UCSD-AML1 (cell line): ENCODE results near the gene DNAJC7.
"Not testable (repeated sequence)": the region's sequence is repeated elsewhere in the genome, so short reads cannot be mapped to it uniquely, and the experiment has no call there.

Experiments
- DNase-seq: peaks from one replicate; lab custom pipeline; 2025; ENCODE audit not compliant: unreplicated experiment; lab: John Stamatoyannopoulos, UW

Gene DNAJC7

DNA sequence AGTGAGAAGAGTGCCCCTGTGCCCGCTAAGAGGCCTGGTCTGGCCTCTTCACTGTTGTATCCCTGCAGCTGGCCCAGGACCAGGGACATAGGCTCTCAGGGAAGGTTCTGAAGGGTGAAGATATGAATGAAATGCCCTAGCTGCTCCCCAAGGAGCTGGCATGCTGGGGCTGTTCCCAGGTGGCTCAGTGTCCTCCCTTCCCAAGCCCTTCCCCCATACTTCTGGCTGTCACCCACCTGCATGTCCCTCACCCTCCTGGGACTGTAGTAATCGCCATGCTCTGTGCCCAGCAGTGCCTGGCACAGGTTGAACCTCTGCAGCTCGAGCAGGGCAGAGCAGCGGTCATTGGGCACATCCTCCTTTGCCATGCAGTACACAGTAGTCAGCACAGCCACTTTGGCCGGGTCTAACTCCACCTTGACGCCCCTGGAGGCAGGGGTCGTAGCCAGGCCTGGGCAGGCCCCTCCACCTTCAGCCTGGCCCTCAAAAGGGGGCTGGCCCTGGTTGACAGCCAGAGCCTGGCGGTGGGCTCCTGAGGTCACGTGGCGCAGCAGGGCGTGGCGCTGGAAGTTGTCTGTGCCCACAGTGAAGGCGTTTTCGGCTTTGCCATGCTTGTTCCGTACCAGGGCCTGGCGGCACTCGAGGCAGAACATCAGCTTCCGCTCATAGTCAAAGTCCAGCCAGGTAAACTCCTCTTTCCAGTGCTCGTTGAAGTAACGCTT is 25.5 kb upstream of the DNAJC7 start:
- DNase-seq = no peak

DNA sequence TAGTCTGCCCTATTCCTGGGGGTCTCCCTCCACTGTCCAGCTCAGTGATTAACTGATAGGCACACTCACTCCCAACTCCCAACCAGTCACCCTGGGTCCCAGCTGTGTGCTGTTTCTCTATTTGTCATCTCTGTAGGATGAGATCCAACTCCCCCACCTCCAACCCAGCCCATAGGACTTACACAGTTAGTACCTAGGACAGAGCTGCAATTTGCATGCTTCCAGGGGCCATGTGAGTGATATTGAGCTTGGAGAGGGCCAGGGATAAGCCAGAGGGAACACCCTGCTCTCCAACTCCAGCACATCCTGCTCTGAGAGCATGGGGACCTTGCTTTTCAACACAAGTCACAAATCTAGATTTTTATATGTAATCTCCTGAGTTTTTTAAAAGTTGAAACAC is 24.4 kb upstream of the DNAJC7 start:
- no peak for DNase-seq

DNA sequence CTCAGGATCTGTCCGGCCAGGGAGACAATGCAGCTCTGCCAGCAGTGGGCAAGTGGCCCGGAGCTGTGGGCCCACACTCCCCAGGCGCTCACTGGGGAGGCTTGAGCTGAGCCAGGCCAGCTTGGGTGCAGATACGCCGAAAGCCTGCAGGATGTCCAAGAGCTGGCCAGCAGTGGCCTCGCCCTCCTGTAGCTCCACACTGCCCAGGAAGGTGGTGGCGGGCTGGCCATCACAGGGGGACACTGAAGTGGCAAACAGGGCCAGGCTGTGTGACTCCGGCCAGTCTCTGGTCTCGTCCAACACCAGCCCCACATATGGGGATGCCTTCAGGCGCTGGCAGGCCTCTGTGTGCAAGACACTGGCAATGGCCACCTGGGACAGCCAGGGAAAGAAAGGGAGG is 23.6 kb upstream of the DNAJC7 start:
- no peak for DNase-seq

DNA sequence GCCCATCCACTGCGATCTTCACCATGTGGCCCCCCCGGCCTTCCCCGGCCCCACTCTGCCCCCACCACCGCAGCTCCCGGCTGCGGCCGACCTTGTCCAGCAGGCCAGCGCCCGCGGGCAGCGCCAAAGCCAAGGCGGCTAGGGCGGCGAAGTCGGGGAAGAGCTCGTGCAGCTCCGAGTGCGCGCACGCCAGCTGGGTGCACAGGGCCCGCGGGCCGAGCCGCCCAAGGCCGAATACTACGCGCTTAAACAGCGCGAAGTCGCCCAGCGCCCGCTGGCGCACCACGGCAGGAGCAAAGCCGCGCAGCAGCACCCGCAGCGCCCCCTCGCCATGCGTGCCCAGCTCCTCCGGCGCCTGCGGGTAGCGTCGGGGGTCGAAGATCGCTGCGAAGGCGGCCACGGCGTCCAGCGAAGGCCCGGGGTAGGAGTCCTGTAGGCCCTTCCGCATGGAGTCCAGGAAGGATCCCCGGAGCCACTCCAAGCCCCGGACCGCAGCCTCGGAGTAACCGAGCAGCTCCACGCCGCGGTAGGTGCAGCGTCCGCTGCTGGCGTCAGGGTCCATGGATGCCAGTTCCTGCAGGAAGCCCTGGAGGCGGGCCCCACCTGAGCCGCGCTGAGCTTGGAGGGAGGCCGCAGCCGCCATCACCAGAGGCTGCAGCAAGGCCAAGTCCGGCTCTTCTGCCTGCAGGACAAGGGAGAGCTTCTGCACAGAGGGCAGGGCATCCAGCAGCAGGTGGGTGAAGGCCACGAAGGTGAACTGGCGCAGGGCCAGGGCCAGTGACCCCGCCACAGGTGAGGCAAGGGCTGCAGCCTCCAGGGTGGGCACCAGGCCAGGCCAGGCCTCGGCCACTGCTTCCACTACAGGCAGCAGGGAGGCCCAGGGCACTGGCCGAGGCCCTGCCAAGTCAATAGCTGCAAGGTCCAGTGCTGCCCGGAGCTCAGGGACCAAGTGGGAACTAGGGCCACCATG is 22.8 kb upstream of the DNAJC7 start:
- DNase-seq = no peak

DNA sequence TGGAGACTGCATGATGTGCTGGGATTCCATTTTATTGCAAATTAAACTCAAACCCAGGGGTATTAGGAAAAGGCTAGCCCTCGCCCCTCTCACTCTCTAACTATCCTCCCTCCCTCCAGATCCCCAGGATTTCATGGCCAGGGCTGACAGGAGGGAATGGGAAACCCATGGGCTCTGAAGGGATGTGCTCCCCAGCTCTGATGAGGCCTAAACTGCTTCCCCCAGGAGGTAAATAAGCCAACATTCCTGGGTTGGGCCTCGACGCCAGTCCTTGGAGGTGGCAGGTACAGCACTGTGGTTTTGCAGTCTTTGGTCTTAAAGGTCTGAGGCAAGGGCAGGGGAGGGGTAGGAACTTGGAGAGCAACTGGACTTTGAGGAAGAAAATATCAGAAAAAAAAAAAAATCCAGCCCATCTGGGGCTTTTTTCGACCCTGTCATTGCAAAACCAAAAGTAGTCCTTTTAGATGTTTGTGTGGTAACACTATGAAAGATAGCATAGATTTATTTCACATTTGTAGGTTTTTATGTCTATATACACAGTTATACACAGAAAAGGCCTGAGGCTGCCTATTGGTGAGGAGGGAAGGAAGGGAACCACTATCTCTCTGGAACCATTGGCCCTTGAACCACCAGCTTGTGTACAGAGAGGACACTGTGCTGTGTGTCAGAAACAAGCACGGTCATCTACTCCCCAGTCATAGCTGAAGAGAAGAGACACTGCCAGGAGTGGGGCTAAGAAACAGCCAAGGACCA is 21.2 kb upstream of the DNAJC7 start:
- DNase-seq = no peak

DNA sequence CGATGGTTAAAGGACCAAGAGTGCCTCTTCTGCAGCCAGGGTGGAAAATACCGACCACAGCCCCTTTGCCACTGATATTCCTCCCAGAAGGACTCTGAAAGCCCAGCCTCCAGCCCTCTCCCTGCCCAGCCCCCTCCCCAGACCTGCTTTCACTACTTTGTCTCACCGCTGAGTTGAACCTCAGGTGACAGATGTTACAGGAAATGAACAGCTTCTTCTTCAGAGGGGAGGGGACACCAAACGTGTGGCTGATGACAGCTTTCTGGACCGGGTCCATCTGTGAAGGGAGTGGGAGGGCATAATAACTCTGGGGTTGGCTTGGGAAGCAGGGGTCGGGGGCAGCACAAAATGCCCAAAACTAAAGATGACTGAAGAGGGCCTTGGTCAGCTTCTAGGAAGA is 16.8 kb upstream of the DNAJC7 start:
- DNase-seq = no peak

DNA sequence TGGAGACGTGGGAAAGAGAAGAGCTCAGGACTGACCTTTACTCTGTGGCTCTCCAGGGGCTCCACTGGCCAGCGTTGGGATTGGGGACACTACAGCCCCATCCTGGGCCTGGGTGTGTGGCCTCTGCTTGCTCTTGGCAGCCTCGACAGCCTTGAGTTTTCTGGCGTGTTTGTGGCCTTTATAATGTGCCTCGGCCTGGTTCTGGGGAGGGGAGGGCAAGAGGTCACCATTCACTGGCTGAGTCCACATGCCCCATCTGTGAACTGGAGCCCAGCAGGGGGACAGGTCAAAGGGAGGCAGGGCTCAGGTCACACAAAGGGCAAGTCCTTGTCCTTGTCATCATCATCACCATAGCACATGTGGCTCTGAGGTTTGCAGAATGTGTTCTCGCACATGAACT is 14.3 kb upstream of the DNAJC7 start:
- no peak for DNase-seq

DNA sequence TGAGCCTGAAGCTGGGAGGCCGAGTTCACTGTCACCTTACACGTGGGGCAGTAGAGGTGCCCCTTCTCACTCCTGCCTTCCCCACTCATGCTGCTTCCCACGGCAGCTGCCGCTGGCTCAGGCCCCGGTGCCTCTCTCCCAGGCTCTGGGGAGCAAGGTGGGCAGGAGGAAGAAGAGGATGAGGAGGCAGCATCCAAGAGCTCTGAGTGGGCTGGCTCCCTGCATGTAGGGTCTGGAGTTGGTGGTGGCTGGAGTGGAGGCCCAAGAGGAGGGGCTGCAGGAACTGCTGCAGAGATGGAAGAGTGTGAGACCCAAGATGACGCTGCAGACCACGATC is 11.5 kb upstream of the DNAJC7 start:
- DNase-seq = no peak

DNA sequence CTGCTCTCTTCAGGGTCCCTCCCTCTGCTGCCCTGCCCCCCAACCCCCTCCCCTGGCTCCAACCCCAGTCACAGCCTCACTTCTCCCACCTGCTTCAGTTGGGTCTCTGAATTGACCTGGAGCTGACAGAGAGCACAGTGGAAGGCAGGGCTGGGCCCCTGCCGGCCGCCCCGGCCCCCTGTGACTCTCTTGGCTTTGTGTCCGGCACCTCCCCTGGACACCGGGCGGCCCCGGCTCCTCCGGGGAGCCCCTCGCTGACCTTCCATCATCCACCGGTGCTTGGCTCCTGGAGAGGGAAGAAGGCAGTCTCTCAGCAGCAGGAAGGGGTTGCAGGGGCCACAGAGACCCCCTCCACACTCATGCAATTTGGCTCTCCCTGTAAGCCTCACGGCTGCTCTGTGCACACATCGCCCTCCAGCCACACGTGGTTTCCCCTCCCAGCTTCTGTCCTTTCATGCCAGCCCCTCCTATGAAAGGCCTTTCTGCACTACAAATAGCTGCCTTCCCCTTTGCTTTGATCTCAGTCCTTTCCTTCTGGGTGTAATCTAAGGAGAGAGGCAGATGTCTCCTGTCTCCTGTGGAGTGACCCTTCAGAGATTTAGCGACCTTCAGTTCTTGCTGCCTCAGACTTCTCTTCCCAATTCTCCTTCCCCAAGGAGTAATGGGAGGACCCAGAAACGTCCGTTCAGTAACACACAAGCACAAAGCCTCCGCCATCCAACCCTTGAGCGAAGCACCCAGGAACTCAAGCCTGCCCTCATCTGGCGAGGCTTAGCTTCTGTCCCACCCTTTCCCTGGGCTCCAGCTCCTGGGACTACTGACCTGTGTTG is 10.9 kb upstream of the DNAJC7 start:
- peak; percentile 34 for DNase-seq

DNA sequence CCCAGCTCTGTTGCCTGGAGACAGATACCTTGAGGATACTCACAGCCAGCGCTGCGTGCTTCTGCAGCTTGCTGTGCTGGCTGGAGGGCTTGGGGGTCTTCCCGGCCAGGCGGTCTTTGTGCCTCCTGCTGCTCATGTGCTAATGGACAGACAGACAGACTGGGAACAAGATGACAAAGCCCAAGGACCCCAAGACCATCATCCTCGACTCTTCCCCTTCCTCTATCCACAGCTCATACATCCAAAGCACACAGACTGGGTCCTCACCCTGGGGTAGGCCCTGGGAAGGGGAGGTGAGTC is 10.3 kb upstream of the DNAJC7 start:
- no peak for DNase-seq

DNA sequence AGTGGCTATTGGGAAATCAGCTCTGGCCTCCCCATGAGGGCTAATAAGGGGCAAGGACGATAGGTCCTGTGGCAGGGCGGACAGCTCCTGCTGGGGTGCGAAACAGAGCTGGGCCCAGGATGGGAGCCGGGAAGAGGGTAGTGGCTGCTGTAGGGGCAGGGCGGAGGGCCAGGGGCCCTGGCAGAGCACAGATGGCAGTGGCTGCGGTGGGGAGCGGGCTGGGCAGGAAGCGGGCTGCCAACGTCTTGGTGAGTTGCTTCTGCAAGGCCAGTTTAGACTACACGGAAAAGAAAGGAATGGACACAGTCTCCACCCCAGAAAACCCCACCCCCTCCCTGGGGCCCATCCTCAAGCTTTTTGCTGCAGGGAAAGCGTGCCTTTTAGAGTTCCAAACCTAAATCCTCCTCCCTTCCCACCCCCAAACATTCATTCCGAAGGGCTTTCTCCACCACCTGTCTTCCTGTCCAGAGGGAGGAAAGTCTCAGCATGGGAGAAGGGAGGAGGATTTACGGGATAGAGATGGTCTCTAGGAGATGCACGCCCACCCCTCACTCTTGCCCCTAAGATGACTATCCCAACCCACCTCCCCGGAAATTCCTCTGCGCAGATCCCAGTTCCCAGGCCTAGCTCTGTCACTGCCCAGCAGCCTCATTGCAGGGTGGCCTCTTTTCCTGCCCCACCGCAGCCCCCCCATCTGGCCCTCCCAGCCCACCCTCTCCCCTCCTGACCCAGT is 9.8 kb upstream of the DNAJC7 start:
- no peak for DNase-seq

DNA sequence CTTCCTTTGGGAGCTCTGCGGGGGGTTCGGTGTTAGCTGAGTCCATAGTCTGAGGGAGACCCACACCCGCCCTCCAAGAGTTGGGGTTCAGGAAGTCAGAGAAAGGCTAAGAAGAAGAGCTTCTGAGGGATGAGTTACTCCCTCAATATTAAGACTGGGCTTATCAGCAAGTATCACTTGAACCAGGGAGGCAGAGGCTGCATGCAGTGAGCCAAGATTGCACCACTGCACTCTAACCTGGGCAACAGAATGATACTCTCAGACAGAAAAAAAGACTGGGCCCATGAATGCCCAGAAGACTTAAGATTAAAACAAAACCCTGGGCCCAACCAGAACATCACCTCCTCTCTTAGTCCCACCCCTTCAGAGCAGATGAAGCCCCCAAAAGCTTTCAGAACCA is 8.7 kb upstream of the DNAJC7 start:
- no peak for DNase-seq

DNA sequence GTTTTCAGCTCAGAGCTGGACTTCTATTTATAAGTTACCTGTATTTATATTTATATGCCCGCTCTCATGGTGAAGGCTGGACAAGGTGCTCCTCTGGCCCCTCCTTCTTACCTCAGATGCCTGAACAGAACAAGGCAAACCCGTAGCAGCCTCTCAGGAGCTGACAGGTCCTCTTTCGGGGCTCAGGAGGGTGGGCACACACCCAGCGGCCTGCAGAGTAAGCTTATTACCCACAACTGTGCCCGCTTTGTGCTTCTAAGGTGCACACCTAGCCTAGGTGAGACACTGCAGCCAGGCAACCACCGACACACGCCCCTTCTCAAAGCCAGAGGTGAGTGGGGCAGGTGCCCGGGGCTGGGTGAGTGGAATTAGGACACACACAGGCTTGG is 7.9 kb upstream of the DNAJC7 start:
- no peak for DNase-seq

DNA sequence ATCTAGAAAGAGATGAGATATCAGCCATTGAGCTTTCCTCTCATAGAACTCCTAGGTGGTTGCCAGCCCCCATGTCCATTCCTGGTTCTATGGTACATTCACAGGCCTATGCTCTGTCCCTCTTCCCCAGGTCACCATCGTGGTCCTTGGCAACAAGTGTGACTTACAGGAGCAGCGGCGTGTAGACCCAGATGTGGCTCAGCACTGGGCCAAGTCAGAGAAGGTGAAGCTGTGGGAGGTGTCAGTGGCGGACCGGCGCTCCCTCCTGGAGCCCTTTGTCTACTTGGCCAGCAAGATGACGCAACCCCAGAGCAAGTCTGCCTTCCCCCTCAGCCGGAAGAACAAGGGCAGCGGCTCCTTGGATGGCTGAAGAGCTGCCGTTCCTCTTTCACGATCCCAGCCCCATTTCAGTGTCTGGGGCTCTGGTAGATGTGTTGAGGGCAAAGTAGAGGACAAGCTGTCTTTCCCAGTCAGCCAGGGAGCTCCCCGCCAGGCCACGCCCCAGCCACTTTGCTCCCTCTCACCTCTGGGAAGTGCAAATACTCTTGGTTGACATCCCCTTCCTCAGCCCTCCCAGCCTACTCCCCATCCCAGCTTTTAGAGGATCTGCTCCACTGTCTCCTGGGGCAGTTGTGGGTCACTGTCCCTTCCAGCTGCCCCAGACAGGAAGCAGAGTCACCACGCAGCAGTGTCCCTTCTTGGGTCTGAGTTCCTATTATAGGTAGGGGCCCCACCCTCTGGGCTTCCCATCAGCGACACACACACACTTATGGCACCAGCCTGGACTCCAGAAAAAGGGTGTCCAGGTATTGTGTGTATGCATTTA is 6.5 kb upstream of the DNAJC7 start:
- DNase-seq = peak; percentile 47

DNA sequence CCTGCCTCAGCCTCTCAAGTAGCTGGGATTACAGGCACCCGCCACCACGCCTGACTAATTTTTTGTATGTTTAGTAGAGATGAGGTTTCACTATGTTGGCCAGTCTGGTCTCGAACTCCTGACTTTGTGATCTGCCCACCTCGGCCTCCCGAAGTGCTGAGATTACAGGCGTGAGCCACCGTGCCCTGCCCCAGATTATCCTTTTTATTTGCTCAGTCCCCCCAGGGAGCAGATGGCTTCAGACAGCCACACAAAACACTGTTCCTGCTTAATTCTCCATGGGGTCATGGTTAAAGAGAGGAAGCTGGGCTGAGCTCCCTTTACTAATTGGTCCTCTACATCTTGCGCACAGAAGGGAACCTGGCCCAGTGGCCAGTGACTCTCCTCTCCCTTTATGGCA is 3.6 kb upstream of the DNAJC7 start:
- DNase-seq = not testable (repeated sequence)

DNA sequence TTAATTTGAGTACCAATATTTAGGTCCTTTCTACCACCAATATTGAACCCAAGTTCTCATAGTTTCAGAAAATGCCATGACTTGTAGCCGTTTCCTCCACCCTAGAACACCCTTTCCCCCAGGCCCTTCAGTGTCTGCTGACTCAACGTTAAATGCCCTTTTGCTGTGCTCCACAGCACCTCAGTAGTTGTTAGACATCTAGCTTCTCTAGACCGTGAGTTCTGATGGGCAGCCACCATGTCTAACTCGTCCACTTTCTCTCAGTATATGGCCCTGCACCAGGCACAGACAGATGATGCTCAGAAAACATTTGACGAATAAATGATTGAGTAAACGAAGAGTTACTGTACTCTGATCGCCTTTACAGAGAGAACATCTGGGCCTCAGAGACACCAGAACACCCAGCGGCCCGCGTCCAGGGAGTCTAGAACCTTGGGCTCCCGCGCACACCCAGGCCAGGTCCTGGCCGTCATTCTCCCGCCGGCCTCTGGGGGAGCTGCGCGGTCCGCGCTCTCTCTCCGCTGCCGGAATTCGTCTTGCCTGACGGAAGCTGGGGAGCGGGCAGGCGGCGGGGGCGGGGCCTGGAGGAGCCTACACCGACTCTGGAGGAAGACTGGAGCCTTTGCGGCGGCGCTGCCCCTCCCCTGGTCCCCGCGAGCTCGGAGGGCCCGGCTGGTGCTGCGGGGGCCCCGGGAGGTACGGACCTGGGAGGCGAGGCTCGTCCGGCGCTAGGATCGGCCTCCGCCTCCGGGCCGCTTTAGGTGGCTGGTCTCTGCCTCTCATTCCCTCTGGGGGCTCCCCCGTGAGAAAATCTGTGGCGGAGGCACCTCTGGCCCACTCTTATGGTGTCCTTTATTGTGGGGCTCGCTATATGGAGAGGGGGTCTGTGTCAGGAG is 2.5 kb upstream of the DNAJC7 start, which contains the start of gene NKIRAS2:
TSS of gene NKIRAS2 (plus strand) at position 582 of the 896 bp plus-strand sequence. CDS start 1,488 bp downstream, outside the sequence.
- DNase-seq = peak; percentile 92

DNA sequence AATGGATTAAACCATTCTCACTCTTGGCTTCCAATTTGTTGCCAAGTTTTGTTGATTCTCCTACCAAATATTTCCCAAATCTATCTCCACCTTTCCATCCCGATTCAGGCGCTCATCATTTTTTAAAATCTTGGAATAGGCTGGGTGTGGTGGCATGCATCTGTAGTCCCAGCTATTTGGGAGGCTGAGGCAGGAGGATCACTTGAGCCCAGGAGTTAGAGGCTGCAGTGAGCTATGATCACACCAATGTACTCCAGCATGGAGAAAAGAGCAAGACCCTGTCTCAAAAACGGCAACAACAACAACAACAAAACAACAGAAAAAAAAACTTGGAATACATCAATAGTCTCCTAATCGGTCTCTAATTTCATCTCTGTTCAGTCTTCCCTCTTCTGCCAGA is 1.7 kb upstream of the DNAJC7 start:
- DNase-seq = no peak

DNA sequence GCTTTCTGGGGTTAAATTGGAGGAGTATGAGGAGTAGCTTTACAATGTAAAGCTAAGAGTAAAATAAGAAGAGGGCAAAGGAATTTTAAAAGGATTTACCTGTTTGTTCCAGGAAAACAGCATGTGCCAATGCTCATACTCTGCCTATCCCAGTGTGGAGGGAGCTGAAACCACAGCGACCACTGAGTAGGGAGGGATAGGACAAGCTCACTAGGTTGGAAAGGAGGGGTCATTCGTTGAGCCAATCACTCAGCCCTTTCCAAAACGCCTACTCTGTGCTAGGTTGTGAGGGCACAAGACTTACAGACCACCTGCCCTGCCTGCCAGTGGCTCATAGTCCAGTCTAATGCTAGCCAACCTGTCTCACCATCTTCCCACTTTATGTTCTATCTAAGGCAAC is 1.1 kb upstream of the DNAJC7 start:
- DNase-seq = peak; percentile 22

DNA sequence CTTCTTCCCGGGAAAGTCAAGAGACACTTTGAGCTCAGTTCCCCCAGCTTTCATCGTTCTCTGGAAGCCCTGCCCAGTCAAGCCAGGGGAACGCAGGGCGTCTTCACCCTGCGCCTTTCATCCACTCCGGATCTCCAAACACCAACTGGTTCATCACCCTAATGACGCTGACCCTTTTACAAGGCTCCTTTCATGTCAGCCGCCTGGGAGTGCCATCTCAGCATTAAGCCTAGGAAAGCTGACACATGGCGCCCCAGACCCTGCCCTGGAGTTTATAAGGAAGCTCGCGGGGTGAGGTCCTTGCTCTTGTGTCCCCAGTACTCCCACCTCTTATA is 594 bp upstream of the DNAJC7 start:
- no peak for DNase-seq
